Heart right ventricle (tissue), 16 donors: ENCODE results near the gene TCTN3. TPM values are rescaled to one million over a fixed set of nuclear protein-coding genes. Genes with fewer than 3 reads are reported as not detected.

Experiments
- ATAC-seq, 8 donors: fragments of 200-7000 bp; cut with Tn5 transposase; one replicate each; pipeline ENCODE4 v1.9.1; 2020; ENCODE audit warnings: mild to moderate bottlenecking in 8 of 8, moderate library complexity in 8 of 8, moderate number of reproducible peaks in 1 of 8
- DNase-seq, 2 donors: peaks; one replicate each; pipeline ENCODE4 v3.0.0-alpha.2; 2020
- H3K27ac ChIP-seq, 10 donors: fragments of 200-600 bp; sonication (generic) in 2 of 10; one replicate each; pipeline versions ENCODE4 v1.5.0 to v1.8.0; 2020 to 2022; ENCODE audit warnings: mild to moderate bottlenecking in 3 of 10
- H3K27me3 ChIP-seq, 7 donors: fragments of 200-600 bp; one replicate each; pipeline ENCODE4 v1.8.0; 2021 to 2022; ENCODE audit warnings: mild to moderate bottlenecking in 2 of 7
- H3K36me3 ChIP-seq, 9 donors: fragments of 200-600 bp; sonication (generic) in 1 of 9; one replicate each; pipeline versions ENCODE4 v1.5.0 to v1.8.0; 2020 to 2022; ENCODE audit warnings: mild to moderate bottlenecking in 2 of 9
- H3K4me1 ChIP-seq, 9 donors: fragments of 200-600 bp; sonication (generic) in 1 of 9; one replicate each; pipeline versions ENCODE4 v1.5.0 to v1.8.0; 2020 to 2022; ENCODE audit warnings: mild to moderate bottlenecking in 4 of 9
- H3K4me3 ChIP-seq, 10 donors: fragments of 200-600 bp; sonication (generic) in 2 of 10; one replicate each; pipeline versions ENCODE4 v1.5.0 to v1.8.0; 2020 to 2022; ENCODE audit warnings: mild to moderate bottlenecking in 7 of 10, moderate library complexity in 2 of 10
- H3K9me3 ChIP-seq, 11 donors: fragments of 200-600 bp in 10 of 11; sonication (generic) in 2 of 11; one replicate each; pipeline versions ENCODE4 v1.5.0 to v1.8.0; 2013 to 2022; ENCODE audit warnings: mild to moderate bottlenecking in 2 of 11, control low read depth in 1 of 11, moderate library complexity in 1 of 11
- CTCF ChIP-seq, 9 donors: fragments of 200-600 bp; sonication (generic) in 2 of 9; IDR thresholded peaks; one replicate each; pipeline versions ENCODE4 v1.5.0 to v1.8.0; 2021 to 2022; ENCODE audit warnings: antibody characterized with exemption in 9 of 9, mild to moderate bottlenecking in 5 of 9, moderate library complexity in 1 of 9
- WGBS, 2 donors: extraction: QIAGEN DNeasy Blood & Tissue Kit; methylation state at CpG; one replicate each; pipeline ENCODE4 v1.1.7; 2013; ENCODE audit warnings: inconsistent platforms in 1 of 2; 5-methylcytosine and 5-hydroxymethylcytosine counted together
- intact Hi-C, 10 donors: fragments of 100-400 bp; cut with DNase I; formaldehyde crosslinking; loops; one replicate each; pipeline versions ENCODE4 v1.11.1 to v1.14.2; 2022
- polyA plus RNA-seq, 2 donors: library from polyadenylated mRNA; stranded (reverse); fragments of 200-250 nt; gene quantifications; one replicate each; pipeline ENCODE4 v1.2.3, GENCODE V29; 2013
- total RNA-seq, 10 donors: library from RNA; stranded (reverse); fragmentation: NEBNext Ultra II Directional in 3 of 10; extraction: Animal tissue kit (Norgen Biotek cat#: 25700) in 3 of 10; gene quantifications; one replicate each; pipeline versions ENCODE4 v1.2.1 to v1.2.4, GENCODE V29; 2021 to 2023
- donor health status: Arrhythmogenic right ventricular cardiomyopathy.
- donor health status: ischemic (EF 13 %, LVEDD 7.1; RV severe dilation, severe dysfunction).
- donor health status: healthy with polysubstance abuse.
- donor health status: DM: no; HTN: yes; CAD: no.
- donor health status: DM: no; HTN: no; CAD: no.
- donor health status: ischemic (EF 25% LVEDD 6.9; RV normal size, moderate dysfunction).
- donor health status: ischemic (EF 25% LVEDD 5.7; RV mildly dilated, moderate dysfunction).
- donor health status: healthy.
- donor health status: DM: yes; HTN: yes; CAD: no.
- donor health status: Ischemic cardiomyopathy.
- donor health status: ischemic (EF 35%, LVEDD 5.7; RV mildly dilated, moderate dysfunction).
- donor health status: nonischemic (EF 11% LVEDD 7.7; RV severe dilation, severe dysfunction).
- donor health status: DM: yes; HTN: yes; CAD: no.
- donor health status: PGD.
- donor health status: ischemic (EF 29% LVEDD 5.4; RV normal size, mild dysfunction).
- donor health status: nonischemic (EF 23%, LVEDD 6.1; RV moderate dilation, normal function).

TCTN3 gene
- total and polyA plus RNA-seq, 12 donors = 6.4 to 17.5 (median 11.4) TPM

- peaks cover 0 to 28% (median 0%) of the 10 kb centered on the region in 9 donors for H3K4me1 ChIP-seq
- DNase-seq = no peak
Observed at GRCh38 chr10:95698415-95698814, 4.7 kb upstream of the TCTN3 start.

GRCh38 chr10:95697429-95697828 is 3.7 kb upstream of the TCTN3 start:
- 81 to 84% methylated on average over 3 of the region's 3 CpGs for WGBS, 2 donors
- Histone ChIP-seq H3K4me3 (no peak overlapping the region), H3K36me3 (peaks cover 0 to 2% (median 0%) of the 10 kb centered on the region in 9 donors), H3K27ac (peak overlapping the region in 1 of 10 donors; percentile 72), H3K9me3 (no peaks in the 10 kb centered on the region), H3K4me1 (peaks cover 6 to 36% (median 9%) of the 10 kb centered on the region in 9 donors), H3K27me3 (no peaks in the 10 kb centered on the region)
- intact Hi-C loops = loop anchor here in 2 of 10 donors (5.0 to 10.0 kb wide), 2 partner anchors 150 to 347 kb away; partner anchors contain the start of gene CCNJ (in 1 of the 2)
- ATAC-seq (no peak), DNase-seq (peak in 1 of 2 donors; percentile 16)
- TF ChIP-seq CTCF (IDR thresholded peaks at IDR 0.05) = no peak

More at GRCh38 chr10:95698415-95698814, 4.7 kb upstream of the TCTN3 start:
- Histone ChIP-seq H3K36me3 (no peaks in the 10 kb centered on the region), H3K27ac (peak overlapping the region in 1 of 10 donors; percentile 72), H3K4me3 (no peak overlapping the region), H3K9me3 (no peaks in the 10 kb centered on the region), H3K27me3 (no peaks in the 10 kb centered on the region)
- 44 to 46% methylated on average over 2 of the region's 2 CpGs for WGBS, 2 donors
- TF ChIP-seq CTCF (IDR thresholded peaks at IDR 0.05) = no peak
- intact Hi-C loops = loop anchor here in 2 of 10 donors (5.0 to 10.0 kb wide), 2 partner anchors 149 to 346 kb away; partner anchors contain the start of gene CCNJ (in 1 of the 2)
- no peak for ATAC-seq

GRCh38 chr10:95694665-95695064 is 938 bp upstream of the TCTN3 start:
- Histone ChIP-seq H3K27me3 (no peaks in the 10 kb centered on the region), H3K27ac (peak overlapping the region in 3 of 10 donors; percentile 30 to 67 (median 50)), H3K4me1 (peaks cover 6 to 45% (median 17%) of the 10 kb centered on the region in 9 donors), H3K9me3 (no peaks in the 10 kb centered on the region), H3K4me3 (no peak overlapping the region), H3K36me3 (peaks cover 0 to 29% (median 19%) of the 10 kb centered on the region in 9 donors)
- TF ChIP-seq CTCF (IDR thresholded peaks at IDR 0.05) = no peak
- intact Hi-C loops = loop anchor here (1.0 to 10.0 kb wide), 11 partner anchors 48 to 350 kb away; partner anchors contain the start of gene CCNJ (in 1 of the 10)
- WGBS, 2 donors = 97 to 99% methylated on average over 18 of the region's 18 CpGs
- DNase-seq (no peak), ATAC-seq (no peak)

- intact Hi-C loops = loop anchor here in 8 of 10 donors (2.0 to 10.0 kb wide), 6 partner anchors 49 to 352 kb away; partner anchors contain the start of gene CCNJ (in 1 of the 8)
- no peaks in the 10 kb centered on the region for H3K9me3 ChIP-seq
- no peak for TF ChIP-seq CTCF (IDR thresholded peaks at IDR 0.05)
- peaks cover 6 to 38% (median 17%) of the 10 kb centered on the region in 9 donors for H3K4me1 ChIP-seq
- peak in 4 of 8 donors; percentile 0 to 2 (median 0) for ATAC-seq
- no peak for DNase-seq
- H3K27me3 ChIP-seq = no peaks in the 10 kb centered on the region
- H3K36me3 ChIP-seq = peaks cover 0 to 44% (median 23%) of the 10 kb centered on the region in 9 donors
- peak overlapping the region; percentile 67 to 97 (median 86) for H3K4me3 ChIP-seq
- H3K27ac ChIP-seq = peak overlapping the region in 9 of 10 donors; percentile 72 to 88 (median 85)
- 6 to 8% methylated on average over 15 of the region's 15 CpGs for WGBS, 2 donors
Observed at GRCh38 chr10:95693071-95693667, 558 bp downstream of the TCTN3 start.
